Measurements from ENCODE around the gene TBRG4. TPM values are rescaled to one million over a fixed set of nuclear protein-coding genes. Genes with fewer than 3 reads are reported as not detected.

The TBRG4 gene
- polyA plus RNA-seq, 3 donors, result 32.7 to 42.2 (median 38.4) TPM

DNA sequence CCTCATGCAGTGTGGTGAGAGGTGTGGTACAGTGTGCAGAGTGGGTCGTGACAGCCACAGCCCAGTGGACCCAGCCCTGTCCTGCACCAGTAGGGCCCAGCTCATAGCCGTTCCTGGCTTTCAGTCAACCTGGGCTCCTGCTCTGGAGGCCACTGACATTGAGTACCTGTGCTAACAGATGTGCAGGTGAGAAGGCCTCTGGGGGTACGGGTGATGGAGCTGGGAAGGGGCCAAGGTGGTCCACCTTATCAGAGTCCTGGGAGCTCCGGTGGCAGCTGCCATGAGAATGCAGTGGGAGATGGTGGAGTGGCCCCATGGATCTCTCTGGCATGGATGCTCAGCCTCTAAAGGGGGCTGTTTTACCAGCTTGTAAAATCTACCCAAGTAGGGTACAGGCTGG is 6.1 kb upstream of the TBRG4 start:
- Mint-ChIP-seq H3K9me3 (peaks cover 0 to 8% (median 0%) of the 10 kb centered on the region in 7 donors), H3K4me3 (no peak overlapping the region), H3K27ac (peak overlapping the region in 1 of 7 donors; percentile 74), H3K4me1 (peaks cover 8% of the 10 kb centered on the region), H3K27me3 (ENCODE audit: low read depth in 3 of 3) (peaks cover 2 to 8% (median 2%) of the 10 kb centered on the region in 3 donors), H3K36me3 (no peaks in the 10 kb centered on the region)
- Histone ChIP-seq H3K79me2 (ENCODE audit: insufficient read depth, low read length) (no peaks in the 10 kb centered on the region), H3K27ac (ENCODE audit: low read depth in 1 of 2, low read length in 2 of 2) (no peak overlapping the region), H3K4me2 (replicated peaks; ENCODE audit: extremely low read depth, low read length, poor library complexity, severe bottlenecking) (no peak overlapping the region), H3K9me3 (replicated peaks in 1 of 2; ENCODE audit: control insufficient read depth in 1 of 2, insufficient read depth in 1 of 2, low read length in 2 of 2) (no peaks in the 10 kb centered on the region), H3K36me3 (replicated peaks in 1 of 2; ENCODE audit: control insufficient read depth in 1 of 2, insufficient read depth in 2 of 2, low read length in 2 of 2) (no peaks in the 10 kb centered on the region), H3K4me1 (ENCODE audit: control insufficient read depth in 1 of 2, insufficient read depth in 2 of 2, low read length in 2 of 2) (peaks cover 0 to 7% of the 10 kb centered on the region in 2 donors), H4K20me1 (ENCODE audit: insufficient read depth, low read length) (no peaks in the 10 kb centered on the region), H3K27me3 (ENCODE audit: control insufficient read depth in 2 of 2, insufficient read depth in 2 of 2, low read length in 2 of 2) (no peaks in the 10 kb centered on the region), H3K9ac (ENCODE audit: insufficient read depth, low read length, poor library complexity, severe bottlenecking) (no peak overlapping the region), H2AFZ (ENCODE audit: insufficient read depth, low read depth, low read length, poor library complexity, severe bottlenecking) (no peak overlapping the region), H3K4me3 (replicated peaks in 1 of 3; ENCODE audit: low read depth in 2 of 3, low read length in 3 of 3) (no peak overlapping the region)
- no peak for DNase-seq
- intact Hi-C loops (cut with micrococcal nuclease), result loop anchor here in 1 of 2 donors (10.0 kb wide), 1 partner anchor 543 kb away; the partner anchor contains the start of gene DDX56
- 64% methylated on average over 4 of the region's 4 CpGs for WGBS (ENCODE audit: insufficient coverage)
- TF ChIP-seq, protein P1, sequence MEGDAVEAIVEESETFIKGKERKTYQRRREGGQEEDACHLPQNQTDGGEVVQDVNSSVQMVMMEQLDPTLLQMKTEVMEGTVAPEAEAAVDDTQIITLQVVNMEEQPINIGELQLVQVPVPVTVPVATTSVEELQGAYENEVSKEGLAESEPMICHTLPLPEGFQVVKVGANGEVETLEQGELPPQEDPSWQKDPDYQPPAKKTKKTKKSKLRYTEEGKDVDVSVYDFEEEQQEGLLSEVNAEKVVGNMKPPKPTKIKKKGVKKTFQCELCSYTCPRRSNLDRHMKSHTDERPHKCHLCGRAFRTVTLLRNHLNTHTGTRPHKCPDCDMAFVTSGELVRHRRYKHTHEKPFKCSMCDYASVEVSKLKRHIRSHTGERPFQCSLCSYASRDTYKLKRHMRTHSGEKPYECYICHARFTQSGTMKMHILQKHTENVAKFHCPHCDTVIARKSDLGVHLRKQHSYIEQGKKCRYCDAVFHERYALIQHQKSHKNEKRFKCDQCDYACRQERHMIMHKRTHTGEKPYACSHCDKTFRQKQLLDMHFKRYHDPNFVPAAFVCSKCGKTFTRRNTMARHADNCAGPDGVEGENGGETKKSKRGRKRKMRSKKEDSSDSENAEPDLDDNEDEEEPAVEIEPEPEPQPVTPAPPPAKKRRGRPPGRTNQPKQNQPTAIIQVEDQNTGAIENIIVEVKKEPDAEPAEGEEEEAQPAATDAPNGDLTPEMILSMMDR (IDR thresholded peaks at IDR 0.05), result no peak

DNA sequence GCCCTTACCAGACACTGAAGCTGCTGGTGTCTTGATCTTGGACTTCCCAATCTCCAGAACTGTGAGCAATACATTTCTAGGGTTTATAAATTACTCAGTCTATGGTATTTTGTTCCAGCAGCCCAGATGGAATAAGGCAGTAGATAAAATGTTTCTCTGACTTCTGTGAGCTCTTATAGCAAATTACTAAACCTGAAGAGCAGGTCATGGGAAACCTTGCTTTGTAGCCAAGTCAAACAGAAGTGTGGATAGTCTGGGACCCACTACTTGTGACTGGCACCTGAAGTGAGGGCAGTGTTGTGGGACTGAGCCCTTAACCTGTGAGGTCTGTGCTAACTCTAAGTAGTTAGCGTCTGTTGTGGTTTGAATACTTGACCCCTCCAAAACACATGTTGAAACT is 4.6 kb upstream of the TBRG4 start:
- Histone ChIP-seq H3K79me2 (ENCODE audit: insufficient read depth, low read length) (peaks cover 3% of the 10 kb centered on the region), H3K36me3 (replicated peaks in 1 of 2; ENCODE audit: control insufficient read depth in 1 of 2, insufficient read depth in 2 of 2, low read length in 2 of 2) (no peaks in the 10 kb centered on the region), H3K27me3 (ENCODE audit: control insufficient read depth in 2 of 2, insufficient read depth in 2 of 2, low read length in 2 of 2) (no peaks in the 10 kb centered on the region), H3K9ac (ENCODE audit: insufficient read depth, low read length, poor library complexity, severe bottlenecking) (no peak overlapping the region), H3K4me3 (replicated peaks in 1 of 3; ENCODE audit: low read depth in 2 of 3, low read length in 3 of 3) (no peak overlapping the region), H3K4me2 (replicated peaks; ENCODE audit: extremely low read depth, low read length, poor library complexity, severe bottlenecking) (no peak overlapping the region), H4K20me1 (ENCODE audit: insufficient read depth, low read length) (no peaks in the 10 kb centered on the region), H3K9me3 (replicated peaks in 1 of 2; ENCODE audit: control insufficient read depth in 1 of 2, insufficient read depth in 1 of 2, low read length in 2 of 2) (no peaks in the 10 kb centered on the region), H3K27ac (ENCODE audit: low read depth in 1 of 2, low read length in 2 of 2) (no peak overlapping the region), H3K4me1 (ENCODE audit: control insufficient read depth in 1 of 2, insufficient read depth in 2 of 2, low read length in 2 of 2) (peaks cover 9 to 18% of the 10 kb centered on the region in 2 donors), H2AFZ (ENCODE audit: insufficient read depth, low read depth, low read length, poor library complexity, severe bottlenecking) (no peak overlapping the region)
- Mint-ChIP-seq H3K4me1 (peaks cover 18% of the 10 kb centered on the region), H3K9me3 (peaks cover 0 to 4% (median 0%) of the 10 kb centered on the region in 7 donors), H3K27me3 (ENCODE audit: low read depth in 3 of 3) (peaks cover 2 to 13% (median 3%) of the 10 kb centered on the region in 3 donors), H3K27ac (no peak overlapping the region), H3K4me3 (no peak overlapping the region), H3K36me3 (no peaks in the 10 kb centered on the region)
- intact Hi-C loops (cut with micrococcal nuclease), result loop anchor here in 1 of 2 donors (10.0 kb wide), 1 partner anchor 541 kb away; the partner anchor contains the start of gene DDX56
- WGBS (ENCODE audit: insufficient coverage), result 100% methylated on average over 1 of the region's 1 CpG
- TF ChIP-seq, protein P1 (IDR thresholded peaks at IDR 0.05), result no peak
- no peak for DNase-seq
